ENCODE data around the gene SIRT4. TPM values are rescaled to one million over a fixed set of nuclear protein-coding genes. Genes with fewer than 3 reads are reported as not detected.
A peak's percentile ranks its signal among the peaks of the same experiment; 100 is the strongest.

SIRT4 gene
- total and polyA plus RNA-seq, 2 of the 13 experiments (the other 11 are each of a cell fraction or from before 2014, with no cell fraction given): 3.4 to 5.8 TPM

- Histone ChIP-seq H3K79me2 (ENCODE audit: insufficient read depth, low read length) (no peaks in the 10 kb centered on the region), H3K4me2 (ENCODE audit: low read depth, low read length) (peak overlapping the region; percentile 71), H3K4me1 (ENCODE audit: insufficient read depth, low read length) (peaks cover 36% of the 10 kb centered on the region), H3K36me3 (replicated peaks in 1 of 2; ENCODE audit: control insufficient read depth in 1 of 2, insufficient read depth in 2 of 2, low read length in 2 of 2) (no peaks in the 10 kb centered on the region), H3K4me3 (replicated peaks in 1 of 3; ENCODE audit: insufficient read depth in 1 of 3, low read depth in 2 of 3, low read length in 3 of 3) (peak overlapping the region in 2 of 3 experiments; percentile 37 to 40; a peak in 2 of 6 replicates), H3K27ac (ENCODE audit: extremely low read length, insufficient read depth, low read length) (no peak overlapping the region), H3K9me3 (ENCODE audit: low read length) (peaks cover 4% of the 10 kb centered on the region; the same call in 1 of the 2 replicates), H2AFZ (ENCODE audit: low read length) (no peak overlapping the region), H4K20me1 (ENCODE audit: insufficient read depth, low read length) (no peaks in the 10 kb centered on the region), H3K27me3 (ENCODE audit: control insufficient read depth in 1 of 2, insufficient read depth in 2 of 2, low read length in 2 of 2) (0 out of 5 replicates have a peak, but pooled peaks cover 0 to 2% of the 10 kb centered on the region in 2 experiments), H3K9ac (ENCODE audit: insufficient read depth, low read depth, low read length) (no peak overlapping the region)
- in situ Hi-C loops (cut with HindIII; ENCODE audit: extremely low pct_ligation_motif_present, low pct_unique_long_range_greater_than_20kb): no loop called here
- TF ChIP-seq ZNF333 (CRISPR knock-in tag; IDR thresholded peaks at IDR 0.05; ENCODE audit: borderline replicate concordance): no peak
- 0 out of 2 replicates have a peak, but pooled peaks have one; percentile 24 for TF ChIP-seq ZNF605 (CRISPR knock-in tag; IDR thresholded peaks at IDR 0.05)
- TF ChIP-seq ZNF430 (CRISPR knock-in tag; IDR thresholded peaks at IDR 0.05): 0 out of 2 replicates have a peak, but pooled peaks have one; percentile 23
- no peak for TF ChIP-seq ZNF740 (CRISPR knock-in tag; IDR thresholded peaks at IDR 0.05)
- TF ChIP-seq ZNF496 (CRISPR knock-in tag; IDR thresholded peaks at IDR 0.05; ENCODE audit: insufficient replicate concordance): no peak
- no peak for ATAC-seq
- ChIA-PET POLR2A (interaction anchor here (0.8 to 2.2 kb wide), 3 partner anchors 10 to 40 kb away, joined by 4 to 8 read pairs (median 4); partner anchors contain the start of gene RNU4-2), CTCF (ENCODE audit: low intra/inter-chr PET ratio, low total read pairs) (no interaction called here)
- BruUV-seq (replicated peaks): no TSS peak
- intact Hi-C loops (cut with micrococcal nuclease; ENCODE audit: unreplicated experiment): no loop called here
- WGBS (ENCODE audit: low lambda C conversion rate): 15% methylated on average over 3 of the region's 3 CpGs
- FAIRE-seq: no peak
- DNase-seq (ENCODE audit: low spot score): no peak
Measured at GRCh38 chr12:120331390-120331789, 29.3 kb downstream of the SIRT4 start.

GRCh38 chr12:120332041-120332440, 29.9 kb downstream of the SIRT4 start:
- no peaks in the 10 kb centered on the region for H3K79me2 ChIP-seq (ENCODE audit: insufficient read depth, low read length)
- H3K27ac ChIP-seq (ENCODE audit: extremely low read length, insufficient read depth, low read length): no peak overlapping the region
- peak; percentile 53 for ATAC-seq
- H3K9me3 ChIP-seq (ENCODE audit: low read length): peaks cover 11% of the 10 kb centered on the region
- 0 out of 5 replicates have a peak, but pooled peaks cover 0 to 2% of the 10 kb centered on the region in 2 experiments for H3K27me3 ChIP-seq (ENCODE audit: control insufficient read depth in 1 of 2, insufficient read depth in 2 of 2, low read length in 2 of 2)
- H3K4me1 ChIP-seq (ENCODE audit: insufficient read depth, low read length): peaks cover 36% of the 10 kb centered on the region
- H4K20me1 ChIP-seq (ENCODE audit: insufficient read depth, low read length): no peaks in the 10 kb centered on the region
- no TSS peak for BruUV-seq (replicated peaks)
- in situ Hi-C loops (cut with HindIII; ENCODE audit: extremely low pct_ligation_motif_present, low pct_unique_long_range_greater_than_20kb) (no loop called here), intact Hi-C loops (cut with micrococcal nuclease; ENCODE audit: unreplicated experiment) (no loop called here)
- FAIRE-seq: peak; percentile 46
- 0% methylated on average over 5 of the region's 5 CpGs for WGBS (ENCODE audit: low lambda C conversion rate)
- H3K4me3 ChIP-seq (replicated peaks in 1 of 3; ENCODE audit: insufficient read depth in 1 of 3, low read depth in 2 of 3, low read length in 3 of 3): peak overlapping the region in 1 of 3 experiments; percentile 37; a peak in 1 of 6 replicates
- H3K36me3 ChIP-seq (replicated peaks in 1 of 2; ENCODE audit: control insufficient read depth in 1 of 2, insufficient read depth in 2 of 2, low read length in 2 of 2): no peaks in the 10 kb centered on the region
- no peak overlapping the region for H3K9ac ChIP-seq (ENCODE audit: insufficient read depth, low read depth, low read length)
- no peak overlapping the region for H2AFZ ChIP-seq (ENCODE audit: low read length)
- ChIA-PET POLR2A (interaction anchor here (0.5 to 2.2 kb wide), 3 partner anchors 10 to 41 kb away, joined by 4 to 8 read pairs (median 8); partner anchors contain the start of gene RNU4-2), CTCF (ENCODE audit: low intra/inter-chr PET ratio, low total read pairs) (no interaction called here)
- DNase-seq (ENCODE audit: low spot score): no peak
- peak overlapping the region; percentile 71; the same call in 1 of the 2 replicates for H3K4me2 ChIP-seq (ENCODE audit: low read depth, low read length)
- TF ChIP-seq IKZF4 (CRISPR knock-in tag; IDR thresholded peaks at IDR 0.05; ENCODE audit: borderline replicate concordance, low read depth, not compliant biosample characterization) (no peak), ARID4A (CRISPR knock-in tag; IDR thresholded peaks at IDR 0.05; ENCODE audit: borderline replicate concordance) (0 out of 2 replicates have a peak, but pooled peaks have one; percentile 9), ZMYM2 (CRISPR knock-in tag; IDR thresholded peaks at IDR 0.05) (0 out of 2 replicates have a peak, but pooled peaks have one; percentile 27), HOXA5 (CRISPR knock-in tag; IDR thresholded peaks at IDR 0.05) (no peak), JUND (CRISPR knock-in tag; IDR thresholded peaks at IDR 0.05) (no peak), ZNF614 (CRISPR knock-in tag; IDR thresholded peaks at IDR 0.05; ENCODE audit: borderline replicate concordance) (no peak), JDP2 (CRISPR knock-in tag; IDR thresholded peaks at IDR 0.05; ENCODE audit: borderline replicate concordance) (no peak), ZNF343 (CRISPR knock-in tag; IDR thresholded peaks at IDR 0.05) (no peak), HNF4A (CRISPR knock-in tag; IDR thresholded peaks at IDR 0.05) (peak; percentile 79)

Measured in HepG2 (cell line).